Adrenal gland (tissue), 5 donors: ENCODE data around the gene GRAMD1A.

Experiments used
- POLR2A ChIP-seq, 2 donors: fragments of 450-650 bp; IDR thresholded peaks; one replicate each; pipeline ENCODE4 v1.6.1; 2017; ENCODE audit warnings: antibody characterized with exemption in 2 of 2, mild to moderate bottlenecking in 2 of 2, moderate library complexity in 1 of 2
- TF ChIP-seq, protein P1 (sequence below), 6 experiments: fragments of 450-650 bp in 4 of 6; fragments of 200-600 bp in 2 of 6; sonication (generic) in 1 of 6; IDR thresholded peaks; 1 replicate in 5 of 6; 2 replicates in 1 of 6; pipeline versions ENCODE4 v1.5.1 to v1.8.0; 2016 to 2021; ENCODE audit warnings: antibody characterized with exemption in 6 of 6, mild to moderate bottlenecking in 2 of 6, moderate library complexity in 1 of 6
- donor health status: DM: no; HTN: no; CAD: no.

- TF ChIP-seq, protein P1, sequence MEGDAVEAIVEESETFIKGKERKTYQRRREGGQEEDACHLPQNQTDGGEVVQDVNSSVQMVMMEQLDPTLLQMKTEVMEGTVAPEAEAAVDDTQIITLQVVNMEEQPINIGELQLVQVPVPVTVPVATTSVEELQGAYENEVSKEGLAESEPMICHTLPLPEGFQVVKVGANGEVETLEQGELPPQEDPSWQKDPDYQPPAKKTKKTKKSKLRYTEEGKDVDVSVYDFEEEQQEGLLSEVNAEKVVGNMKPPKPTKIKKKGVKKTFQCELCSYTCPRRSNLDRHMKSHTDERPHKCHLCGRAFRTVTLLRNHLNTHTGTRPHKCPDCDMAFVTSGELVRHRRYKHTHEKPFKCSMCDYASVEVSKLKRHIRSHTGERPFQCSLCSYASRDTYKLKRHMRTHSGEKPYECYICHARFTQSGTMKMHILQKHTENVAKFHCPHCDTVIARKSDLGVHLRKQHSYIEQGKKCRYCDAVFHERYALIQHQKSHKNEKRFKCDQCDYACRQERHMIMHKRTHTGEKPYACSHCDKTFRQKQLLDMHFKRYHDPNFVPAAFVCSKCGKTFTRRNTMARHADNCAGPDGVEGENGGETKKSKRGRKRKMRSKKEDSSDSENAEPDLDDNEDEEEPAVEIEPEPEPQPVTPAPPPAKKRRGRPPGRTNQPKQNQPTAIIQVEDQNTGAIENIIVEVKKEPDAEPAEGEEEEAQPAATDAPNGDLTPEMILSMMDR (IDR thresholded peaks at IDR 0.05) = no peak
- TF ChIP-seq POLR2A (IDR thresholded peaks at IDR 0.05) = no peak
Observed at GRCh38 chr19:34974646-34975045, 25.5 kb upstream of the GRAMD1A start.
